Endothelial cell of umbilical vein (primary cell): ENCODE results near the gene CARD11. TPM values are rescaled to one million over a fixed set of nuclear protein-coding genes. Genes with fewer than 3 reads are reported as not detected.
A peak's percentile ranks its signal among the peaks of the same experiment; 100 is the strongest.

Source experiments
- BruUV-seq: library from RNA; stranded (reverse); fragments of 400-500 nt; replicated peaks from 2 replicates; lab custom pipeline; 2021; lab: Mats Ljungman, UMichigan
- CTCF ChIA-PET: fragments of 300-600, 350-600 bp; sonication (Branson Sonifier 250); formaldehyde crosslinking; loops from one replicate; lab custom pipeline; 2021; ENCODE audit warnings: antibody characterized with exemption, inconsistent platforms; lab: Charles Lee
- POLR2A ChIA-PET: fragments of 300-600, 350-600 bp; sonication (Branson Sonifier 250); formaldehyde crosslinking; loops from one replicate; lab custom pipeline; 2021; ENCODE audit warnings: antibody characterized with exemption, inconsistent platforms; lab: Charles Lee
- DNase-seq: peaks from one replicate; pipeline ENCODE4 v3.0.0-alpha.2; 2011; ENCODE audit warnings: low read depth, low spot score
- FAIRE-seq: peaks from 2 replicates; lab custom pipeline; 2011; peaks lifted over from hg19 to GRCh38; lab: Jason Lieb, UNC
- H2AFZ ChIP-seq: 2 replicates; pipeline ENCODE4 v1.6.0; 2012; ENCODE audit warnings: low read depth, low read length, control low read depth, inconsistent platforms
- H3K27ac ChIP-seq: 2 replicates; pipeline ENCODE4 v1.5.1; 2011; ENCODE audit warnings: low read depth, mild to moderate bottlenecking, control low read depth, low read length, moderate library complexity; ENCODE audit not compliant: insufficient read depth
- H3K27me3 ChIP-seq, 2 experiments: 2 replicates each; pipeline versions ENCODE4 v1.6.0 to v1.6.1; 2011; ENCODE audit warnings: low read length in 2 of 2, mixed read lengths in 1 of 2; ENCODE audit not compliant: control insufficient read depth in 2 of 2, insufficient read depth in 2 of 2
- H3K36me3 ChIP-seq, 2 experiments: 2 replicates in 1 of 2; 3 replicates in 1 of 2; pipeline ENCODE4 v1.5.1; 2011; ENCODE audit warnings: low read length in 2 of 2, mild to moderate bottlenecking in 1 of 2, moderate library complexity in 1 of 2; ENCODE audit not compliant: control insufficient read depth in 2 of 2, insufficient read depth in 2 of 2; ENCODE audit errors: extremely low read depth in 1 of 2
- H3K4me1 ChIP-seq: 3 replicates; pipeline ENCODE4 v1.5.1; 2011; ENCODE audit warnings: mild to moderate bottlenecking, low read length; ENCODE audit not compliant: control insufficient read depth, insufficient read depth; ENCODE audit errors: extremely low read depth
- H3K4me2 ChIP-seq: 2 replicates; pipeline ENCODE4 v1.6.1; 2011; ENCODE audit warnings: low read length, control low read depth, mixed read lengths; ENCODE audit not compliant: insufficient read depth
- H3K4me3 ChIP-seq, 3 experiments: fragments of 200-600 bp in 1 of 3; sonication (generic), shearing (Covaris generic) in 1 of 3; replicated peaks in 1 of 3; 2 replicates each; pipeline ENCODE4 v1.5.1; 2011 to 2016; ENCODE audit warnings: control low read depth in 3 of 3, low read length in 3 of 3, mild to moderate bottlenecking in 2 of 3, inconsistent platforms in 1 of 3, low read depth in 1 of 3, moderate library complexity in 1 of 3; ENCODE audit not compliant: insufficient read depth in 1 of 3
- H3K79me2 ChIP-seq: 2 replicates; pipeline ENCODE4 v1.6.0; 2012; ENCODE audit warnings: low read length, inconsistent platforms; ENCODE audit not compliant: control insufficient read depth, insufficient read depth
- H3K9ac ChIP-seq: replicated peaks from 2 replicates; pipeline ENCODE3; 2011; ENCODE audit warnings: low read length, control low read depth; ENCODE audit not compliant: insufficient read depth; ENCODE audit errors: extremely low read depth
- H3K9me1 ChIP-seq: replicated peaks from 3 replicates; pipeline ENCODE4 v1.6.0; 2011; ENCODE audit warnings: mild to moderate bottlenecking, low read length; ENCODE audit not compliant: control insufficient read depth, insufficient read depth; ENCODE audit errors: extremely low read depth
- H3K9me3 ChIP-seq: replicated peaks from 2 replicates; pipeline ENCODE4 v1.5.1; 2012; ENCODE audit warnings: low read length, inconsistent platforms; ENCODE audit not compliant: control insufficient read depth, insufficient read depth
- H4K20me1 ChIP-seq: replicated peaks from 2 replicates; pipeline ENCODE3; 2011; ENCODE audit warnings: mild to moderate bottlenecking, low read length; ENCODE audit not compliant: control insufficient read depth, insufficient read depth; ENCODE audit errors: extremely low read depth
- EZH2 ChIP-seq: IDR thresholded peaks from 2 replicates; pipeline ENCODE4 v1.6.1; 2012; ENCODE audit warnings: borderline replicate concordance, low read depth, mild to moderate bottlenecking, moderate library complexity, low read length, inconsistent platforms; ENCODE audit not compliant: severe bottlenecking
- FOS ChIP-seq: IDR thresholded peaks from 2 replicates; pipeline ENCODE4 v1.6.1; 2011; ENCODE audit warnings: mild to moderate bottlenecking, low read length, moderate library complexity, borderline replicate concordance; ENCODE audit not compliant: insufficient read depth
- GATA2 ChIP-seq: IDR thresholded peaks from 2 replicates; pipeline ENCODE4 v1.7.0; 2011; ENCODE audit warnings: low read depth, mild to moderate bottlenecking, moderate library complexity, mixed read lengths, low read length; ENCODE audit not compliant: insufficient read length, insufficient read depth
- JUN ChIP-seq: IDR thresholded peaks from 2 replicates; pipeline ENCODE4 v1.6.1; 2011; ENCODE audit warnings: borderline replicate concordance, low read depth; ENCODE audit not compliant: insufficient read length, insufficient read depth
- MYC ChIP-seq: IDR thresholded peaks from one replicate; pipeline ENCODE4 v1.6.1; 2011; ENCODE audit warnings: mild to moderate bottlenecking, low read depth, low read length
- POLR2A ChIP-seq: IDR thresholded peaks from 2 replicates; pipeline ENCODE4 v1.6.1; 2012; ENCODE audit warnings: low read depth, mild to moderate bottlenecking, control low read depth, low read length
- POLR2AphosphoS5 ChIP-seq: IDR thresholded peaks from 2 replicates; pipeline ENCODE4 v1.6.1; 2012; ENCODE audit warnings: low read depth, mild to moderate bottlenecking, control low read depth, low read length, moderate library complexity; ENCODE audit not compliant: insufficient read depth
- dilution Hi-C: fragments of 300-500 bp; cut with MboI; formaldehyde crosslinking; loops from one replicate; pipeline ENCODE4 v1.15.0; 2019; ENCODE audit warnings: low sequenced_read_pairs; ENCODE audit not compliant: extremely low pct_ligation_motif_present
- intact Hi-C: fragments of 100-400 bp; cut with micrococcal nuclease; formaldehyde crosslinking; loops from one replicate; pipeline ENCODE4 v1.10.0; 2022
- polyA plus RNA-seq, 4 experiments: library from polyadenylated mRNA; depleted of rRNA in 3 of 4; stranded (reverse) in 3 of 4; unstranded in 1 of 4; fragments of >200 nt; gene quantifications; 2 replicates each; pipeline versions ENCODE4 v1.2.1 to v1.2.3, GENCODE V29; 2011 to 2012; ENCODE audit warnings: missing spikeins in 1 of 4
- total RNA-seq: library from RNA; stranded (reverse); gene quantifications from 2 replicates; pipeline ENCODE4 v1.2.3, GENCODE V29; 2021
- TF ChIP-seq, protein P1 (sequence below): IDR thresholded peaks from 2 replicates; pipeline ENCODE4 v1.6.1; 2011; ENCODE audit not compliant: insufficient read depth, insufficient read length
- TF ChIP-seq, protein P2 (sequence below), 2 donors: IDR thresholded peaks; 1 replicate in 1 of 2; 2 replicates in 1 of 2; pipeline ENCODE4 v1.5.1; 2011; ENCODE audit warnings: low read length in 2 of 2, mild to moderate bottlenecking in 2 of 2, moderate library complexity in 2 of 2, control low read depth in 1 of 2, inconsistent platforms in 1 of 2, low read depth in 1 of 2; ENCODE audit not compliant: insufficient read depth in 1 of 2; ENCODE audit errors: extremely low read depth in 1 of 2

The CARD11 gene
- total and polyA plus RNA-seq, 2 donors (not counting 3 experiments of a cell fraction or from before 2014, with no cell fraction given) = 20.4 to 41.8 TPM

DNA sequence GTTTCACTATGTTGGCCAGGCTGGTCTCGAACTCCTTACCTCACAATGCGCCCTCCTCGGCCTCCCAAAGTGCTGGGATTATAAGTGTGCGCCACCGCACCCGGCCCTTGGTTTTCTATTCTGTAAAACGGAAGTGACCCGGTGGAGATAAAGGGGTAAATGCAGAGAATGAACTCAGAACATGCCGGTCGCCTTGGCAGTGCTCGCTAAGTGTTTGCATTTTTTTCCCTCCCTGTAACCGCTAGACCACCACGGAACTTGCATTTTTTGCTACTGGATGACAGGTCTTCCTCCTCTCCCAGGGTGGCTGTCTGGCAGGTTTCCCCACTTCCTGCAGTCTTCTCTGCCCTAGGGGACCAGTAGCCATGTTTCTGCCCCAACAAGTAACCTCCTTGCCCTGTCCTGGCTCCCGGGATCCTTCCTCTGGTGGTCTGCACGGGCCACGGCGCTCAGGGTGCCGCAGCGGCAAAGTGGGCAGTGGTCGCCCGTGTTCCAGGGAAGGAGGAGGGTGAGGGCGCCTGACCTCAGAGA lies 180.8 kb downstream of the CARD11 start:
- POLR2A ChIA-PET = no interaction called here
- CTCF ChIA-PET = no interaction called here
- no peak for DNase-seq

More for the DNA sequence above, 180.8 kb downstream of the CARD11 start:
- no peaks in the 10 kb centered on the region for H3K27me3 ChIP-seq
- H3K9ac ChIP-seq = peak overlapping the region; percentile 60
- dilution Hi-C loops (no loop called here), intact Hi-C loops (loop anchor here (1.0 to 10.0 kb wide), 10 partner anchors 10 to 1772 kb away; partner anchors contain the start of genes GNA12 and SDK1)
- TF ChIP-seq FOS (no peak), POLR2AphosphoS5 (no peak), MYC (no peak), EZH2 (no peak), JUN (no peak), GATA2 (no peak), POLR2A (no peak)
- TF ChIP-seq, protein P1, sequence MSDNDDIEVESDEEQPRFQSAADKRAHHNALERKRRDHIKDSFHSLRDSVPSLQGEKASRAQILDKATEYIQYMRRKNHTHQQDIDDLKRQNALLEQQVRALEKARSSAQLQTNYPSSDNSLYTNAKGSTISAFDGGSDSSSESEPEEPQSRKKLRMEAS = no peak
- TF ChIP-seq, protein P2, sequence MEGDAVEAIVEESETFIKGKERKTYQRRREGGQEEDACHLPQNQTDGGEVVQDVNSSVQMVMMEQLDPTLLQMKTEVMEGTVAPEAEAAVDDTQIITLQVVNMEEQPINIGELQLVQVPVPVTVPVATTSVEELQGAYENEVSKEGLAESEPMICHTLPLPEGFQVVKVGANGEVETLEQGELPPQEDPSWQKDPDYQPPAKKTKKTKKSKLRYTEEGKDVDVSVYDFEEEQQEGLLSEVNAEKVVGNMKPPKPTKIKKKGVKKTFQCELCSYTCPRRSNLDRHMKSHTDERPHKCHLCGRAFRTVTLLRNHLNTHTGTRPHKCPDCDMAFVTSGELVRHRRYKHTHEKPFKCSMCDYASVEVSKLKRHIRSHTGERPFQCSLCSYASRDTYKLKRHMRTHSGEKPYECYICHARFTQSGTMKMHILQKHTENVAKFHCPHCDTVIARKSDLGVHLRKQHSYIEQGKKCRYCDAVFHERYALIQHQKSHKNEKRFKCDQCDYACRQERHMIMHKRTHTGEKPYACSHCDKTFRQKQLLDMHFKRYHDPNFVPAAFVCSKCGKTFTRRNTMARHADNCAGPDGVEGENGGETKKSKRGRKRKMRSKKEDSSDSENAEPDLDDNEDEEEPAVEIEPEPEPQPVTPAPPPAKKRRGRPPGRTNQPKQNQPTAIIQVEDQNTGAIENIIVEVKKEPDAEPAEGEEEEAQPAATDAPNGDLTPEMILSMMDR (IDR thresholded peaks at IDR 0.05; ENCODE audit: extremely low read depth in 1 of 2, insufficient read depth in 1 of 2, low read depth in 1 of 2, low read length in 2 of 2) = no peak
- H3K4me1 ChIP-seq = peaks cover 22% of the 10 kb centered on the region
- FAIRE-seq = no peak
- H3K36me3 ChIP-seq = no peaks in the 10 kb centered on the region
- peak overlapping the region; percentile 94 for H3K27ac ChIP-seq
- no peaks in the 10 kb centered on the region for H4K20me1 ChIP-seq
- BruUV-seq = no TSS peak
- H3K4me3 ChIP-seq = no peak overlapping the region
- no peaks in the 10 kb centered on the region for H3K9me1 ChIP-seq
- H2AFZ ChIP-seq = peak overlapping the region; percentile 75
- H3K9me3 ChIP-seq = no peaks in the 10 kb centered on the region
- peak overlapping the region; percentile 54 for H3K4me2 ChIP-seq
- no peaks in the 10 kb centered on the region for H3K79me2 ChIP-seq
